WTC11 (cell line): Measurements from ENCODE around the gene VEZF1.

Experiments
- ATF3 ChIP-seq: sonication (generic); formaldehyde crosslinking; conservative IDR thresholded peaks from 2 replicates; pipeline ENCODE4 v1.8.1; 2022; ENCODE audit warnings: mild to moderate bottlenecking, missing genetic modification reagents
- CREB1 ChIP-seq: sonication (generic); formaldehyde crosslinking; IDR thresholded peaks from 2 replicates; pipeline ENCODE4 v1.8.0; 2023; ENCODE audit warnings: mild to moderate bottlenecking, missing genetic modification reagents
- ETV6 ChIP-seq: sonication (generic); formaldehyde crosslinking; IDR thresholded peaks from 2 replicates; pipeline ENCODE4 v1.8.1; 2022; ENCODE audit warnings: mild to moderate bottlenecking, missing genetic modification reagents
- JUN ChIP-seq: sonication (generic); formaldehyde crosslinking; IDR thresholded peaks from 2 replicates; pipeline ENCODE4 v1.8.0; 2023; ENCODE audit warnings: mild to moderate bottlenecking, missing genetic modification reagents
- MAX ChIP-seq: sonication (generic); formaldehyde crosslinking; IDR thresholded peaks from 2 replicates; pipeline ENCODE4 v1.8.0; 2022; ENCODE audit warnings: mild to moderate bottlenecking, missing genetic modification reagents
- NFYB ChIP-seq: sonication (generic); formaldehyde crosslinking; conservative IDR thresholded peaks from 2 replicates; pipeline ENCODE4 v1.8.0; 2022; ENCODE audit warnings: low read depth, missing genetic modification reagents
- RELA ChIP-seq: sonication (generic); formaldehyde crosslinking; IDR thresholded peaks from 2 replicates; pipeline ENCODE4 v1.8.1; 2022; ENCODE audit warnings: missing genetic modification reagents, mild to moderate bottlenecking, borderline replicate concordance
- ZNF219 ChIP-seq: sonication (generic); formaldehyde crosslinking; IDR thresholded peaks from 2 replicates; pipeline ENCODE4 v1.8.0; 2023; ENCODE audit warnings: missing genetic modification reagents, mild to moderate bottlenecking, borderline replicate concordance
- TF ChIP-seq, protein P1 (sequence below): fragments of 200-600 bp; IDR thresholded peaks from 2 replicates; pipeline ENCODE4 v1.8.0; 2022; ENCODE audit warnings: antibody characterized with exemption
- TF ChIP-seq, protein P2 (sequence below): sonication (generic); formaldehyde crosslinking; IDR thresholded peaks from 2 replicates; pipeline ENCODE4 v1.8.1; 2023; ENCODE audit warnings: mild to moderate bottlenecking, missing genetic modification reagents, moderate library complexity

DNA sequence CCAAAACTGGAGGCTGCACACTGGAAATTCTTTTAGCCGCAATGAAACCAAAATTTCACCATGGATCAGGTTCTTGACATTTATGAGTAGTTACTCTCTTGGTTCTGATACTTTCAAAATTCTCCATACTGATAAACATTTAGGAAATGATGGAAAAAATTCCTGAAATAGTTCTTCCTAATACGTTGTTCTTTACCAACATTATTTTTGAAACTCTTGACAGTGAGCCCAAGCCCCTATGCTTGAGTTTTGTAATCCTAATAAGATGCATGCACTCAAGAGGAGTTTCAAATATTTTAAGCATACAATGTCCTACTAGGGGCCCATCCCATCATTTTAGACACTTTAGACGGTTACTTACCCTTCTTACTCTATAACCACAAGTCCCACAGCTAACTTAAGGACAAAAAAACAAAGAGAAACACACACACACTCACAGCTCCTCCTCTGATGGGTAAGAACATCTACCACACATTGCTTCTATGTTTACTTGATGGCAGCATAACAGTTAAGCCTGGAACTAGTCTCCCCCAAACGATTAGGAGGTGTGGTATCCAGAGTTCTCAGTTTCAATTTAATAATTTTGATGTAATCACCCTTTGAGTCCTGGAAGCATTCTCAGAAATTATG is 3.7 kb downstream of the VEZF1 start:
- TF ChIP-seq, protein P1, sequence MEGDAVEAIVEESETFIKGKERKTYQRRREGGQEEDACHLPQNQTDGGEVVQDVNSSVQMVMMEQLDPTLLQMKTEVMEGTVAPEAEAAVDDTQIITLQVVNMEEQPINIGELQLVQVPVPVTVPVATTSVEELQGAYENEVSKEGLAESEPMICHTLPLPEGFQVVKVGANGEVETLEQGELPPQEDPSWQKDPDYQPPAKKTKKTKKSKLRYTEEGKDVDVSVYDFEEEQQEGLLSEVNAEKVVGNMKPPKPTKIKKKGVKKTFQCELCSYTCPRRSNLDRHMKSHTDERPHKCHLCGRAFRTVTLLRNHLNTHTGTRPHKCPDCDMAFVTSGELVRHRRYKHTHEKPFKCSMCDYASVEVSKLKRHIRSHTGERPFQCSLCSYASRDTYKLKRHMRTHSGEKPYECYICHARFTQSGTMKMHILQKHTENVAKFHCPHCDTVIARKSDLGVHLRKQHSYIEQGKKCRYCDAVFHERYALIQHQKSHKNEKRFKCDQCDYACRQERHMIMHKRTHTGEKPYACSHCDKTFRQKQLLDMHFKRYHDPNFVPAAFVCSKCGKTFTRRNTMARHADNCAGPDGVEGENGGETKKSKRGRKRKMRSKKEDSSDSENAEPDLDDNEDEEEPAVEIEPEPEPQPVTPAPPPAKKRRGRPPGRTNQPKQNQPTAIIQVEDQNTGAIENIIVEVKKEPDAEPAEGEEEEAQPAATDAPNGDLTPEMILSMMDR: no peak
- TF ChIP-seq CREB1 (CRISPR knock-in tag) (no peak), ETV6 (CRISPR knock-in tag) (no peak), JUN (no peak), NFYB (CRISPR knock-in tag) (no peak), ATF3 (CRISPR knock-in tag) (no peak), MAX (CRISPR knock-in tag) (no peak), RELA (CRISPR knock-in tag) (no peak), ZNF219 (no peak)
- TF ChIP-seq, protein P2, sequence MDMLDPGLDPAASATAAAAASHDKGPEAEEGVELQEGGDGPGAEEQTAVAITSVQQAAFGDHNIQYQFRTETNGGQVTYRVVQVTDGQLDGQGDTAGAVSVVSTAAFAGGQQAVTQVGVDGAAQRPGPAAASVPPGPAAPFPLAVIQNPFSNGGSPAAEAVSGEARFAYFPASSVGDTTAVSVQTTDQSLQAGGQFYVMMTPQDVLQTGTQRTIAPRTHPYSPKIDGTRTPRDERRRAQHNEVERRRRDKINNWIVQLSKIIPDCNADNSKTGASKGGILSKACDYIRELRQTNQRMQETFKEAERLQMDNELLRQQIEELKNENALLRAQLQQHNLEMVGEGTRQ: no peak
